Measurements from ENCODE around the gene PTPRZ1.

PTPRZ1 gene

GRCh38 chr7:121872831-121873288, at the start of gene PTPRZ1:
TSS of gene PTPRZ1 (plus strand) at chr7:121873161. CDS start at chr7:121873500, 339 bp downstream.
- Mint-ChIP-seq H3K27me3 (peaks cover 27% of the 10 kb centered on the region), H3K4me1 (peaks cover 6% of the 10 kb centered on the region), H3K27ac (ENCODE audit: low read depth) (no peak within 1 kb of the TSS), H3K36me3 (ENCODE audit: insufficient read depth) (no peaks in the 10 kb centered on the region), H3K9me3 (peaks cover 6% of the 10 kb centered on the region), H3K4me3 (no peak within 1 kb of the TSS)
- no peak for DNase-seq (ENCODE audit: low spot score in 2 of 2)
- ATAC-seq (replicated peaks; ENCODE audit: extremely low read depth, poor library complexity, severe bottlenecking), result no peak

GRCh38 chr7:121824276-121824675, 48.7 kb upstream of the PTPRZ1 start:
- ATAC-seq (replicated peaks; ENCODE audit: extremely low read depth, poor library complexity, severe bottlenecking), result no peak
- Mint-ChIP-seq H3K27ac (ENCODE audit: low read depth) (no peak overlapping the region), H3K27me3 (no peaks in the 10 kb centered on the region), H3K9me3 (peaks cover 27% of the 10 kb centered on the region), H3K4me3 (no peak overlapping the region), H3K36me3 (ENCODE audit: insufficient read depth) (peaks cover 1% of the 10 kb centered on the region), H3K4me1 (no peaks in the 10 kb centered on the region)
- DNase-seq (ENCODE audit: low spot score in 2 of 2), result no peak

- no peak for ATAC-seq (replicated peaks; ENCODE audit: extremely low read depth, poor library complexity, severe bottlenecking)
- H3K4me3 Mint-ChIP-seq, result no peak overlapping the region
- peaks cover 1% of the 10 kb centered on the region for H3K36me3 Mint-ChIP-seq (ENCODE audit: insufficient read depth)
- H3K27ac Mint-ChIP-seq (ENCODE audit: low read depth), result no peak overlapping the region
- no peak for DNase-seq (ENCODE audit: low spot score in 2 of 2)
- H3K27me3 Mint-ChIP-seq, result no peaks in the 10 kb centered on the region
- H3K9me3 Mint-ChIP-seq, result peaks cover 9% of the 10 kb centered on the region
- H3K4me1 Mint-ChIP-seq, result no peaks in the 10 kb centered on the region
Observed at GRCh38 chr7:121831351-121831750, 41.6 kb upstream of the PTPRZ1 start.

GRCh38 chr7:121831801-121832200, 41.2 kb upstream of the PTPRZ1 start:
- Mint-ChIP-seq H3K36me3 (ENCODE audit: insufficient read depth) (peaks cover 1% of the 10 kb centered on the region), H3K4me1 (no peaks in the 10 kb centered on the region), H3K27ac (ENCODE audit: low read depth) (no peak overlapping the region), H3K4me3 (no peak overlapping the region), H3K27me3 (no peaks in the 10 kb centered on the region), H3K9me3 (peaks cover 9% of the 10 kb centered on the region)
- no peak for ATAC-seq (replicated peaks; ENCODE audit: extremely low read depth, poor library complexity, severe bottlenecking)
- no peak for DNase-seq (ENCODE audit: low spot score in 2 of 2)

- no peak for ATAC-seq (replicated peaks; ENCODE audit: extremely low read depth, poor library complexity, severe bottlenecking)
- H3K9me3 Mint-ChIP-seq, result peaks cover 9% of the 10 kb centered on the region
Observed at GRCh38 chr7:121832347-121832746, 40.6 kb upstream of the PTPRZ1 start.

GRCh38 chr7:121833991-121834390, 39.0 kb upstream of the PTPRZ1 start:
- Mint-ChIP-seq H3K27ac (ENCODE audit: low read depth) (no peak overlapping the region), H3K36me3 (ENCODE audit: insufficient read depth) (peaks cover 1% of the 10 kb centered on the region), H3K4me3 (no peak overlapping the region), H3K27me3 (no peaks in the 10 kb centered on the region), H3K4me1 (no peaks in the 10 kb centered on the region), H3K9me3 (peaks cover 9% of the 10 kb centered on the region)
- ATAC-seq (replicated peaks; ENCODE audit: extremely low read depth, poor library complexity, severe bottlenecking) (no peak), DNase-seq (ENCODE audit: low spot score in 2 of 2) (no peak)

More at GRCh38 chr7:121832347-121832746, 40.6 kb upstream of the PTPRZ1 start:
- peaks cover 1% of the 10 kb centered on the region for H3K36me3 Mint-ChIP-seq (ENCODE audit: insufficient read depth)
- H3K4me3 Mint-ChIP-seq, result no peak overlapping the region
- no peaks in the 10 kb centered on the region for H3K4me1 Mint-ChIP-seq
- DNase-seq (ENCODE audit: low spot score in 2 of 2), result no peak
- H3K27ac Mint-ChIP-seq (ENCODE audit: low read depth), result no peak overlapping the region
- H3K27me3 Mint-ChIP-seq, result no peaks in the 10 kb centered on the region

- Mint-ChIP-seq H3K4me1 (no peaks in the 10 kb centered on the region), H3K4me3 (no peak overlapping the region), H3K36me3 (ENCODE audit: insufficient read depth) (no peaks in the 10 kb centered on the region), H3K27me3 (no peaks in the 10 kb centered on the region), H3K27ac (ENCODE audit: low read depth) (no peak overlapping the region), H3K9me3 (peaks cover 5% of the 10 kb centered on the region)
- ATAC-seq (replicated peaks; ENCODE audit: extremely low read depth, poor library complexity, severe bottlenecking), result no peak
- no peak for DNase-seq (ENCODE audit: low spot score in 2 of 2)
Observed at GRCh38 chr7:121837462-121837861, 35.5 kb upstream of the PTPRZ1 start.

GRCh38 chr7:121847041-121847440, 25.9 kb upstream of the PTPRZ1 start:
- no peak overlapping the region for H3K4me3 Mint-ChIP-seq
- H3K27ac Mint-ChIP-seq (ENCODE audit: low read depth), result no peak overlapping the region
- H3K27me3 Mint-ChIP-seq, result no peaks in the 10 kb centered on the region
- H3K9me3 Mint-ChIP-seq, result peaks cover 22% of the 10 kb centered on the region
- no peaks in the 10 kb centered on the region for H3K4me1 Mint-ChIP-seq
- H3K36me3 Mint-ChIP-seq (ENCODE audit: insufficient read depth), result peaks cover 2% of the 10 kb centered on the region
- ATAC-seq (replicated peaks; ENCODE audit: extremely low read depth, poor library complexity, severe bottlenecking), result no peak
- DNase-seq (ENCODE audit: low spot score in 2 of 2), result no peak

GRCh38 chr7:121853307-121853706, 19.7 kb upstream of the PTPRZ1 start:
- Mint-ChIP-seq H3K9me3 (peaks cover 17% of the 10 kb centered on the region), H3K36me3 (ENCODE audit: insufficient read depth) (peaks cover 2% of the 10 kb centered on the region), H3K27me3 (no peaks in the 10 kb centered on the region), H3K4me3 (no peak overlapping the region), H3K27ac (ENCODE audit: low read depth) (no peak overlapping the region), H3K4me1 (no peaks in the 10 kb centered on the region)
- ATAC-seq (replicated peaks; ENCODE audit: extremely low read depth, poor library complexity, severe bottlenecking) (no peak), DNase-seq (ENCODE audit: low spot score in 2 of 2) (no peak)

GRCh38 chr7:121860953-121861352, 12.0 kb upstream of the PTPRZ1 start:
- Mint-ChIP-seq H3K27me3 (no peaks in the 10 kb centered on the region), H3K4me3 (no peak overlapping the region), H3K4me1 (no peaks in the 10 kb centered on the region), H3K27ac (ENCODE audit: low read depth) (no peak overlapping the region), H3K36me3 (ENCODE audit: insufficient read depth) (no peaks in the 10 kb centered on the region), H3K9me3 (peaks cover 10% of the 10 kb centered on the region)
- ATAC-seq (replicated peaks; ENCODE audit: extremely low read depth, poor library complexity, severe bottlenecking), result no peak
- no peak for DNase-seq (ENCODE audit: low spot score in 2 of 2)

- Mint-ChIP-seq H3K4me1 (no peaks in the 10 kb centered on the region), H3K27me3 (no peaks in the 10 kb centered on the region), H3K9me3 (peaks cover 16% of the 10 kb centered on the region), H3K27ac (ENCODE audit: low read depth) (no peak overlapping the region), H3K36me3 (ENCODE audit: insufficient read depth) (no peaks in the 10 kb centered on the region), H3K4me3 (no peak overlapping the region)
- DNase-seq (ENCODE audit: low spot score in 2 of 2) (no peak), ATAC-seq (replicated peaks; ENCODE audit: extremely low read depth, poor library complexity, severe bottlenecking) (no peak)
Observed at GRCh38 chr7:121862591-121862990, 10.4 kb upstream of the PTPRZ1 start.

GRCh38 chr7:121871188-121871587, 1.8 kb upstream of the PTPRZ1 start:
- no peak for DNase-seq (ENCODE audit: low spot score in 2 of 2)
- Mint-ChIP-seq H3K27ac (ENCODE audit: low read depth) (no peak overlapping the region), H3K4me1 (peaks cover 6% of the 10 kb centered on the region), H3K27me3 (peaks cover 27% of the 10 kb centered on the region), H3K4me3 (no peak overlapping the region), H3K36me3 (ENCODE audit: insufficient read depth) (no peaks in the 10 kb centered on the region), H3K9me3 (peaks cover 11% of the 10 kb centered on the region)
- ATAC-seq (replicated peaks; ENCODE audit: extremely low read depth, poor library complexity, severe bottlenecking), result no peak

GRCh38 chr7:121873289-121874194, 581 bp downstream of the PTPRZ1 start:
- DNase-seq (ENCODE audit: low spot score in 2 of 2), result no peak
- H3K27ac Mint-ChIP-seq (ENCODE audit: low read depth), result no peak overlapping the region
- H3K36me3 Mint-ChIP-seq (ENCODE audit: insufficient read depth), result no peaks in the 10 kb centered on the region
- H3K4me1 Mint-ChIP-seq, result peaks cover 6% of the 10 kb centered on the region
- no peak for ATAC-seq (replicated peaks; ENCODE audit: extremely low read depth, poor library complexity, severe bottlenecking)
- peaks cover 6% of the 10 kb centered on the region for H3K9me3 Mint-ChIP-seq
- peaks cover 27% of the 10 kb centered on the region for H3K27me3 Mint-ChIP-seq
- no peak overlapping the region for H3K4me3 Mint-ChIP-seq
